ENCODE measurements around the gene DHX40. TPM values are rescaled to one million over a fixed set of nuclear protein-coding genes. Genes with fewer than 3 reads are reported as not detected.
"Not testable (repeated sequence)": the region's sequence is repeated elsewhere in the genome, so short reads cannot be mapped to it uniquely, and the experiment has no call there.

Gene DHX40, protein sequence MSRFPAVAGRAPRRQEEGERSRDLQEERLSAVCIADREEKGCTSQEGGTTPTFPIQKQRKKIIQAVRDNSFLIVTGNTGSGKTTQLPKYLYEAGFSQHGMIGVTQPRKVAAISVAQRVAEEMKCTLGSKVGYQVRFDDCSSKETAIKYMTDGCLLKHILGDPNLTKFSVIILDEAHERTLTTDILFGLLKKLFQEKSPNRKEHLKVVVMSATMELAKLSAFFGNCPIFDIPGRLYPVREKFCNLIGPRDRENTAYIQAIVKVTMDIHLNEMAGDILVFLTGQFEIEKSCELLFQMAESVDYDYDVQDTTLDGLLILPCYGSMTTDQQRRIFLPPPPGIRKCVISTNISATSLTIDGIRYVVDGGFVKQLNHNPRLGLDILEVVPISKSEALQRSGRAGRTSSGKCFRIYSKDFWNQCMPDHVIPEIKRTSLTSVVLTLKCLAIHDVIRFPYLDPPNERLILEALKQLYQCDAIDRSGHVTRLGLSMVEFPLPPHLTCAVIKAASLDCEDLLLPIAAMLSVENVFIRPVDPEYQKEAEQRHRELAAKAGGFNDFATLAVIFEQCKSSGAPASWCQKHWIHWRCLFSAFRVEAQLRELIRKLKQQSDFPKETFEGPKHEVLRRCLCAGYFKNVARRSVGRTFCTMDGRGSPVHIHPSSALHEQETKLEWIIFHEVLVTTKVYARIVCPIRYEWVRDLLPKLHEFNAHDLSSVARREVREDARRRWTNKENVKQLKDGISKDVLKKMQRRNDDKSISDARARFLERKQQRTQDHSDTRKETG
- total RNA-seq (38.7 TPM), polyA plus RNA-seq (21.7 TPM)
- long read RNA-seq, donor 1, partial matches to known transcripts: 0 of 2 reads
- long read RNA-seq, donor 1, other reads (novel, unspliced or antisense): 0 of 2 reads
- long read RNA-seq, donor 2: 0 reads
- long read RNA-seq, donor 3, transcript DHX40-201 (18 exons, 3,660 nt): major isoform, 7 of 26 reads
- long read RNA-seq, donor 3, partial matches to known transcripts: 18 of 26 reads
- long read RNA-seq, donor 3, other reads (novel, unspliced or antisense): 0 of 26 reads
- long read RNA-seq, donor 4, partial matches to known transcripts: 0 of 2 reads
- long read RNA-seq, donor 4, other reads (novel, unspliced or antisense): 0 of 2 reads
- long read RNA-seq, donor 5, partial matches to known transcripts: 8 of 11 reads
- long read RNA-seq, donor 5, other reads (novel, unspliced or antisense): 0 of 11 reads
- long read RNA-seq, donor 6, transcript DHX40-201 (18 exons, 3,660 nt): major isoform, 6 of 7 reads
- long read RNA-seq, donor 6, partial matches to known transcripts: 0 of 7 reads
- long read RNA-seq, donor 6, other reads (novel, unspliced or antisense): 0 of 7 reads
- long read RNA-seq, donor 7, partial matches to known transcripts: 8 of 11 reads
- long read RNA-seq, donor 7, other reads (novel, unspliced or antisense): 0 of 11 reads
- long read RNA-seq, donor 8, partial matches to known transcripts: 0 of 3 reads
- long read RNA-seq, donor 8, other reads (novel, unspliced or antisense): 0 of 3 reads
- long read RNA-seq, donor 9, partial matches to known transcripts: 0 of 5 reads
- long read RNA-seq, donor 9, other reads (novel, unspliced or antisense): 0 of 5 reads
- long read RNA-seq, donor 10, partial matches to known transcripts: 0 of 3 reads
- long read RNA-seq, donor 10, other reads (novel, unspliced or antisense): 0 of 3 reads

DNA sequence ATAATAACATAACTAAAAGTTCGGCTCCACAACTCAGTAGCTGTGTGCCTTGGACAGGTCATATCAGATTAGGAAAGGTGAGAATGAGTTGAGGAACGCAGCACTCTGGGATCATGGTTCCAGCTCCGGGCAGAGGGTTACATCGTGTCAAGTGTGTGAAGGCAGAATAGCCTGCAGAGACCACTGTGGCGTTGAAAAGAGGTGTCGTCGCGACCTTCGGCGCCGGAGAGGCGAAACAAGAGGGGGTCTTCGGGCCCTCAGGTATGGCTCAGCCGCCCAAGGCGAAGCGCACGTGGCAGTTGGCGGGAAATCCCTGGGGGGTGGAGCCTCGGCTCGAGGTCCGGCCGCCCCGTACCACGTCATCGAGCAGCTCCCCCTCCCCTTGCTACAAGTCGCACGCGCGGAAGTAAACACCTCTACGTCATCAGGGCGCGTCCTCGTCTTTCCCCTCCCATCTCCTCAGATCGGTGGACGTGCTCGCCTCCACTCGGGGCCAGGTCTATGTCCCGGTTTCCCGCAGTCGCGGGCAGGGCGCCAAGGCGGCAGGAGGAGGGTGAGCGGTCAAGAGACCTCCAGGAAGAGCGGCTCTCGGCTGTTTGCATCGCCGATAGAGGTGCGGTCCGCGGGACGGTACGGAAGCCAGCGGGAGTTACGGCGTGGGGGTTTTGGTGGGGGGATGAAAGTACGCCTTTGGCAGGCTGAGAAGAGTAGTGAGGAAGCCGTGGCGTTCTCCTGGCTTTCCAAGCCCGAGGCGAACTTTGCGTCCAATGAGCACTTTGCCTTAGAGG is at the start of gene DHX40:
TSS of gene DHX40 (plus strand) at position 440 of the 788 bp plus-strand sequence. CDS start at position 502, 62 bp downstream.
- Histone ChIP-seq H3K27ac (ENCODE audit: low read depth in 1 of 2, low read length in 1 of 2) (peak within 1 kb of the TSS; percentile 88 to 91), H3K36me3 (ENCODE audit: control insufficient read depth in 2 of 2, insufficient read depth in 2 of 2, low read length in 1 of 2) (peaks cover 0 to under 1% of the 10 kb centered on the region in 2 donors), H3K9me3 (ENCODE audit: control insufficient read depth in 2 of 2, insufficient read depth in 1 of 2, low read length in 1 of 2) (peaks cover 0 to 8% of the 10 kb centered on the region in 2 donors), H3K4me3 (ENCODE audit: low read length in 2 of 2) (peak within 1 kb of the TSS; percentile 86 to 88), H3K4me1 (ENCODE audit: control insufficient read depth in 2 of 2, insufficient read depth in 2 of 2, low read length in 2 of 2) (peaks cover 3 to 8% of the 10 kb centered on the region in 2 donors), H3K27me3 (ENCODE audit: control insufficient read depth in 2 of 2, insufficient read depth in 1 of 2, low read length in 1 of 2) (no peaks in the 10 kb centered on the region)
- 9% methylated on average over 62 of the region's 62 CpGs for WGBS
- peak; percentile 83 to 95 (median 89) for DNase-seq (ENCODE audit: low read depth in 6 of 9, low spot score in 9 of 9)

DNA sequence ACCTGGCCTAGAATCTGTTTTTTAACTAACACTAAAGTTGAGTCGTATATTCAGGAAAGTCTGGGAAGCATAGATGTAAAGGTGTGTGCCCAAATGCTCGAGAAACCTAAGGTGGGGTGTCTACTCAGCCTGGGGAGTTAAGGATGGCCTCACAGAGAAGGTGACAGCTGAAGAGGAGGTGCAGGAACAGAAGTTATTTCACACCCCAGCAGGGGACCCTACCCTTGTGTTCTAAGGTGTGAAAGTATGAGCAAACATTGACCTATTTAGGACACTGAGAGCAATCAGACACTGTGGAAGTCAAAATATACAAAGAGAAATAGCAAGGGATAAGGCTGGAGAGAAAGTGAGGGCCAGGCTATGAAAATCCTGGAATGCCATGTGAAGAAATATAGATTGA is 49.0 kb upstream of the DHX40 start:
- Histone ChIP-seq H3K27me3 (ENCODE audit: control insufficient read depth in 2 of 2, insufficient read depth in 1 of 2, low read length in 1 of 2) (no peaks in the 10 kb centered on the region), H3K4me3 (ENCODE audit: low read length in 2 of 2) (no peak overlapping the region), H3K27ac (ENCODE audit: low read depth in 1 of 2, low read length in 1 of 2) (no peak overlapping the region), H3K36me3 (ENCODE audit: control insufficient read depth in 2 of 2, insufficient read depth in 2 of 2, low read length in 1 of 2) (no peaks in the 10 kb centered on the region), H3K9me3 (ENCODE audit: control insufficient read depth in 2 of 2, insufficient read depth in 1 of 2, low read length in 1 of 2) (no peaks in the 10 kb centered on the region), H3K4me1 (ENCODE audit: control insufficient read depth in 2 of 2, insufficient read depth in 2 of 2, low read length in 2 of 2) (no peaks in the 10 kb centered on the region)
- WGBS: 87% methylated on average over 2 of the region's 2 CpGs
- no peak for DNase-seq (ENCODE audit: low read depth in 6 of 9, low spot score in 9 of 9)

DNA sequence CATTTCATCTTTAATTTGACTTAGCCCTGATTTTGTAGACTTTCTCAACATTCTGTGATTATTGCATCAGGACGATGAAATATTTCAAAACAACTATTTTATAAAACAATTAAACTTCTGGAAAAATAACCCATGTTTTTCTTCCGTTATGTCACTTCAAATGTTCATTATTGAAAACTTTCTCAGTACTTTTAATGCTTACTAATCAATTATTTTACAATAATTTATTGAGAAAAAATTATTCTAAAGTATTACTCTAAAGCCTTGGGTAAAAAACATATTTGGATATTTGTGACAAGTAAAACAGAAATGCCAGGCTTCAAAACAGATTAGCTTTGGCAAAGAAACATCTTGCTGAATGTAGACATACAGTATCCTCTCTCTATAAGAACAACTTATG is 46.3 kb upstream of the DHX40 start:
- Histone ChIP-seq H3K27me3 (ENCODE audit: control insufficient read depth in 2 of 2, insufficient read depth in 1 of 2, low read length in 1 of 2) (no peaks in the 10 kb centered on the region), H3K9me3 (ENCODE audit: control insufficient read depth in 2 of 2, insufficient read depth in 1 of 2, low read length in 1 of 2) (no peaks in the 10 kb centered on the region), H3K27ac (ENCODE audit: low read depth in 1 of 2, low read length in 1 of 2) (no peak overlapping the region), H3K4me3 (ENCODE audit: low read length in 2 of 2) (no peak overlapping the region), H3K36me3 (ENCODE audit: control insufficient read depth in 2 of 2, insufficient read depth in 2 of 2, low read length in 1 of 2) (no peaks in the 10 kb centered on the region), H3K4me1 (ENCODE audit: control insufficient read depth in 2 of 2, insufficient read depth in 2 of 2, low read length in 2 of 2) (no peaks in the 10 kb centered on the region)
- no peak for DNase-seq (ENCODE audit: low read depth in 6 of 9, low spot score in 9 of 9)
- WGBS: 96% methylated on average over 2 of the region's 2 CpGs

- no peaks in the 10 kb centered on the region for H3K4me1 ChIP-seq (ENCODE audit: control insufficient read depth in 2 of 2, insufficient read depth in 2 of 2, low read length in 2 of 2)
- no peak overlapping the region for H3K27ac ChIP-seq (ENCODE audit: low read depth in 1 of 2, low read length in 1 of 2)
- no peak for DNase-seq (ENCODE audit: low read depth in 6 of 9, low spot score in 9 of 9)
- no peaks in the 10 kb centered on the region for H3K9me3 ChIP-seq (ENCODE audit: control insufficient read depth in 2 of 2, insufficient read depth in 1 of 2, low read length in 1 of 2)
- no peaks in the 10 kb centered on the region for H3K36me3 ChIP-seq (ENCODE audit: control insufficient read depth in 2 of 2, insufficient read depth in 2 of 2, low read length in 1 of 2)
- H3K27me3 ChIP-seq (ENCODE audit: control insufficient read depth in 2 of 2, insufficient read depth in 1 of 2, low read length in 1 of 2): no peaks in the 10 kb centered on the region
- 73% methylated on average over 5 of the region's 5 CpGs for WGBS
- no peak overlapping the region for H3K4me3 ChIP-seq (ENCODE audit: low read length in 2 of 2)
These were observed 45.2 kb upstream of the DHX40 start for GRCh38 chr17:59520251-59520650.

- H3K27me3 ChIP-seq (ENCODE audit: control insufficient read depth in 2 of 2, insufficient read depth in 1 of 2, low read length in 1 of 2): peaks cover 0 to under 1% of the 10 kb centered on the region in 2 donors
- no peaks in the 10 kb centered on the region for H3K36me3 ChIP-seq (ENCODE audit: control insufficient read depth in 2 of 2, insufficient read depth in 2 of 2, low read length in 1 of 2)
- no peak overlapping the region for H3K4me3 ChIP-seq (ENCODE audit: low read length in 2 of 2)
- no peaks in the 10 kb centered on the region for H3K4me1 ChIP-seq (ENCODE audit: control insufficient read depth in 2 of 2, insufficient read depth in 2 of 2, low read length in 2 of 2)
- DNase-seq (ENCODE audit: low read depth in 6 of 9, low spot score in 9 of 9): peak in 8 of 9 donors; percentile 9 to 61 (median 26)
- no peak overlapping the region for H3K27ac ChIP-seq (ENCODE audit: low read depth in 1 of 2, low read length in 1 of 2)
- H3K9me3 ChIP-seq (ENCODE audit: control insufficient read depth in 2 of 2, insufficient read depth in 1 of 2, low read length in 1 of 2): no peaks in the 10 kb centered on the region
- 58% methylated on average over 12 of the region's 12 CpGs for WGBS
These were observed 43.8 kb upstream of the DHX40 start for GRCh38 chr17:59521465-59522126.

DNA sequence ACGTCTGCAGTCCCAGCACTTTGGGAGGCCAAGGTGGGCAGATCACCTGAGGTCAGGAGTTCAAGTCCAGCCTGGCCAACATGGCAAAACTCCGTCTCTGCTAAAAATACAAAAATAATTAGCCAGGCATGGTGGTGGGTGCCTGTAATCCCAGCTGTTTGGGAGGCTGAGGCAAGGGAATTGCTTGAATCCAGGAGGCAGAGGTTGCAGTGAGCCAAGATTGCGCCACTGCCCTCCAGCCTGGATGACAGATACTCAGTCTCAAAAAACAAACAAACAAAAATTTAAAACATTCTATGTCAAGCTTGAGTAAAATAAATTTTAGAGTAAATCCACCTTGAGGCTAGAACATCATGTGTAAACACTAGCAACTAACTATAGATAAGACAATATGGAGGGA is 40.5 kb upstream of the DHX40 start:
- not testable (repeated sequence) for DNase-seq (ENCODE audit: low read depth in 6 of 9, low spot score in 9 of 9); H3K9me3 ChIP-seq (ENCODE audit: control insufficient read depth in 2 of 2, insufficient read depth in 1 of 2, low read length in 1 of 2); H3K4me1 ChIP-seq (ENCODE audit: control insufficient read depth in 2 of 2, insufficient read depth in 2 of 2, low read length in 2 of 2); H3K27me3 ChIP-seq (ENCODE audit: control insufficient read depth in 2 of 2, insufficient read depth in 1 of 2, low read length in 1 of 2); H3K36me3 ChIP-seq (ENCODE audit: control insufficient read depth in 2 of 2, insufficient read depth in 2 of 2, low read length in 1 of 2); H3K27ac ChIP-seq (ENCODE audit: low read depth in 1 of 2, low read length in 1 of 2); H3K4me3 ChIP-seq (ENCODE audit: low read length in 2 of 2)
- WGBS: 96% methylated on average over 3 of the region's 3 CpGs

GRCh38 chr17:59525668-59526067 is 39.7 kb upstream of the DHX40 start:
- no peaks in the 10 kb centered on the region for H3K9me3 ChIP-seq (ENCODE audit: control insufficient read depth in 2 of 2, insufficient read depth in 1 of 2, low read length in 1 of 2)
- peaks cover 0 to 2% of the 10 kb centered on the region in 2 donors for H3K27me3 ChIP-seq (ENCODE audit: control insufficient read depth in 2 of 2, insufficient read depth in 1 of 2, low read length in 1 of 2)
- no peak overlapping the region for H3K4me3 ChIP-seq (ENCODE audit: low read length in 2 of 2)
- H3K4me1 ChIP-seq (ENCODE audit: control insufficient read depth in 2 of 2, insufficient read depth in 2 of 2, low read length in 2 of 2): no peaks in the 10 kb centered on the region
- no peak for DNase-seq (ENCODE audit: low read depth in 6 of 9, low spot score in 9 of 9)
- no peaks in the 10 kb centered on the region for H3K36me3 ChIP-seq (ENCODE audit: control insufficient read depth in 2 of 2, insufficient read depth in 2 of 2, low read length in 1 of 2)
- WGBS: 75% methylated on average over 2 of the region's 2 CpGs
- no peak overlapping the region for H3K27ac ChIP-seq (ENCODE audit: low read depth in 1 of 2, low read length in 1 of 2)
